HG02571 (cell line): ENCODE measurements around the gene NLK.
"Not testable (repeated sequence)": the region's sequence is repeated elsewhere in the genome, so short reads cannot be mapped to it uniquely, and the experiment has no call there.

Experiments
- ATAC-seq: cut with Tn5 transposase; IDR thresholded peaks from one replicate; pipeline ENCODE4 v1.9.1; 2021; ENCODE audit warnings: mild to moderate bottlenecking, moderate library complexity; ENCODE audit not compliant: unreplicated experiment

NLK gene

DNA sequence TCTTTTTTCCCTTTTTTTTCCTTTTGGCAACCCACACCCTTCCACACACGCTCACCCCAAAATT is at the start of gene NLK:
Gene NLK (plus strand): TSS at position 21 of the 64 bp plus-strand sequence. CDS start 197 bp downstream, outside the sequence.
- no peak for ATAC-seq

DNA sequence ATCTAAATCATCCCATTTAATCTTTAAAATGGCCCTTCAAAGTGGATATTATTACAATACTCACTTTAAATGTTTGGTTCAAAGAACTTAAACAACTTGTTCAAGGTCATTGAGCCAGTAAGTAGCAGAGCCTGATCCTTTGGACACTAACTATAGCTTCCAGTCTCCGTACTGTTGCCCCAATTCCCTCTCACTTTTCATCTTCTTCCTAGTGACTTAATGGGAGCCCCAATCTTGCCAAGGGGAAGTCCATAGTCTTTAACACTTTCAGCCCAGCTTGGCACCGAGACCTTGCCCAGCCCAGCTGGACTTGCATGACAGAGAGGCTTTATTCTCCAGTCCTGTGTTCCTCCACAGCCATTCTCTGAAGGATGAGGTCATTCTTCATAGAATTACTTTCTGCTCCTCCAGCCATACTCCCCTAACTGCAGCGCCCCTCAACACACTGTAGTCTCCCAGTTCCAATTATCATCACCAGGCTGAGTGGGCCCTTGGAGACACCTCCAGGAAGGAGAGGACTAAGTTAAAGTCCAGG is 49.2 kb upstream of the NLK start:
- no peak for ATAC-seq

DNA sequence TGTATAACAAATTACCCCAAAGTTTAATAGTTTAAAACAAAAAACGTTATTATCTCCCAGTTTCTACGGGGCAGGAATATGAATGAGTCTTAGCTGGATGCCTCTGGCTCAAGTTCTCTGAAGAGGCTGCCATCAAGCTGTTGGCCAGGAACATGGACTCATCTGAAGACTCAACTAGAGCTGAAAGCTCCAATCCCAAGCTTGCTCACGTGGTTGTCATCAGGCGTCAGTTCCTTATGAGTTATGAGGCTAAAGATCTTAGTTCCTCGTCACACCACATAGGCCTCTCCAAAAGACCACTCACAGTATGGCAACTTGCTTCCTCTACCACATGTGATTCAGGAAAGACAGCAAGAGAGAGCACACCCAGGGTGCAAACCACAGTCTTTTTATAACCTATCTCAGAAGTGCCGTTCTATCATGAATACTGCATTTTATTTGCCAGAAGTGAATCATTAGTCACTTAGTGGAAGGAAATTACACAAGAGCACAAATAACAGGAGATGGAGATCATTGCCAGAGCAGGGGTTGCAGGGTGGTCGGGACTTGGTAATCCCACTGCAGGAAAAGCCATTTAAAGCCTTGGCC is 48.7 kb upstream of the NLK start:
- no peak for ATAC-seq

DNA sequence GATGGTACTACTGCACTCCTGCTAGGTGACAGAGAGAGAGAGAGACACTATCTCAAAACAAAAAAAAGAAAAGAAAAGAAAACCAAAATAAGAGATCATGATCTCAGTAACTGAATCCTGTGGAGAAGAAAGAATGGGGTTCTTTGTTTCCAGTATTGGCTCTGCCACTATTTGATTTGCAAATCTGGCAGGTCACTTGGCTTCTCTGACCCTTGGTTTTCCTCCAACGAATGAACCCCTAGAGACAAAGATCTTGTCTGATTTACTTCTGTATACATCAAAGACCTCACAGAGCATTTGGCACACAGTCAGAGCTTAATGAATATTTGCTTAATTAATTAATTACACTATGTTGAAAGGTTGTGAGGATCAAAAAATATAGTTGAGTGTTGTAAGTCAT is 47.9 kb upstream of the NLK start:
- no peak for ATAC-seq

DNA sequence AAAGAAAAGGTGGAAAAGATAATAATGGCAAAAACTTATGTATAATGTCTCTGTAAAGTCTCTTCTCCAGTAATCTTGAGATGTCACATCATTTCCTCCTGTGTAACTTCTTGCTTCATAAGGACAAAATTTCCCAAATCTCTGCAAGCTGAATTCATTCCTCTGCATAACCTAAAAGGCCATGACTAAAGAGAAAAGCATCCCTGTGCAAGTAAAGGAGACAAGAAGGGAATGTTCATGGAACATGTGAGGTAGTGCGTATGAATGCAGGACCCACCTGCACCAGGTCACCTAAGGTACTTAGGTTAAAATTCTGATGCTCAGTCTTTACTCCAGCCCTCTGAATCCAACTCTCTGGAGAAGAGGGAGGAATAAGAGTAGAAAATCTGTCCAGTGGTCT is 46.9 kb upstream of the NLK start:
- ATAC-seq: no peak

DNA sequence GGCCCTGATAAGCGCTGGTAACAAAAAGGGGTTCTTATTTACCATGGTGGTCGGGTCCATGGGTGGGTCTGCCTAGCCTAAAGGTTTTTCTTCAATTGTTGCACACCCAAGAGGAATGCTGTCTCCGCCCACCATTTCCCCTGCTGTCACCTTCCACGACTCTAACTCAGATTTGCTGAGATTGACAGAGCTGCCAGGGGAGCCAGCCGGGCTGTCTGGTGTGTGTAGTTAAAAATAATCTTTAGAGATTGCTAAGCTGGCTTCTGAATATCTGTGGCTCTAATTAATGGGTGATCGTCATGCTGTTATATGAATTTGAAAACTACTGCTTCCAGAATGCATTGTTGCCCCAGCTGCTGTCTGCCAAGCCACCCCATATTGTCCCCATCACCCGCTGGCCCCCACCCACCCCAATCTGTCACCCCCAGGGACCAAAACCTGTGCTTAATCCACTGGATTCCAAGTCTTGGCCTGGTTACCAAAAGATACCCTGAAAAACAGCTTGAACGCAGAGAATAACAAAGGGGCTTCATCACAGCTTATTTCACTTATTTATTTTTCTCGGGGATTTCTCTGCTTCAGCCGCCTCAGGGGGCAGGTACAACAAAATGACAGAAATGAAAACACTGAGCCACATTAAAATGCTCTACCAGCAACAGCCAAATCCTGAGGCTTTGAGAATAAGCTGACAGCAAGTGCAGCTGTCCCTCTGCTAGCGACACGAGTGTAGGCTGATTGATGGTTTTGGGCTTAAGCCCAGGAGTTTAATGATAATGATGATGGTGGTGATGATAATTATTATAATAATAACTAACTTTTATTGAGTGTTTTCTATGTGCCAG is 46.1 kb upstream of the NLK start:
- no peak for ATAC-seq

DNA sequence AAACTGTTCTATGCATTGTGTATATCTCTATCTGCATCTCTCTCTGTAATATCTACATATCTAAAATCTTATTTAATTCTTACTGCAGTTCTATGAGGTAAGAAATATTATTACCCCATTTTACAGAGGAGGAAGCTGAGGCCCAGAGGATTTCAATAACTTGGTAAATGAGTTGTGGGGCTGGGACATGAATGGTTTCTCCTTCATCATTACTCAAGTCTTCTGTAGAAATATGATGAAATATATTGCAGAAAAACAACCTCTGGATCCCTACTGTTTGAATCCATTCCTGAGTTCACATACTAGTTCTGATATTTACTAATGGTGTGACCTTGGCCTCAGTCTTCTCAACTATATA is 45.5 kb upstream of the NLK start:
- no peak for ATAC-seq

DNA sequence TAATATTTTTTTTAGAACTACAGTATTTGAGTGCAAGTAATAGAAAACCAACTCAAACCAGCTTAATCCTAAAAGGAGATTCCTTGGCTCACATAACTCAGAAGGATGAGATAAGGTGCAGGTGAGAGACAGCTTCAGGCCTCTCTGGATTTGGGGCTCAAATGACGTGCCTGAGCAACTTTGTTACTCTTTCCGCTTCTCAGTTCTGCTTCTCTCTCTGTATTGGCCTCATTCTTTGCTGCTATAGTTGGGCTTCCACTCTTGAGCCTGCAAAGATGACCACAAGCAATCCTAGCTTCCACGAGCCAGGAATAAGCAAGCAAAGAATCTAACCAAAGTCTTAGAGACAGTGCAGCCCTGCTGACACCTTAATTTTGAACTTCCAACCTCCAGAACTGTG is 45.0 kb upstream of the NLK start:
- ATAC-seq: no peak

DNA sequence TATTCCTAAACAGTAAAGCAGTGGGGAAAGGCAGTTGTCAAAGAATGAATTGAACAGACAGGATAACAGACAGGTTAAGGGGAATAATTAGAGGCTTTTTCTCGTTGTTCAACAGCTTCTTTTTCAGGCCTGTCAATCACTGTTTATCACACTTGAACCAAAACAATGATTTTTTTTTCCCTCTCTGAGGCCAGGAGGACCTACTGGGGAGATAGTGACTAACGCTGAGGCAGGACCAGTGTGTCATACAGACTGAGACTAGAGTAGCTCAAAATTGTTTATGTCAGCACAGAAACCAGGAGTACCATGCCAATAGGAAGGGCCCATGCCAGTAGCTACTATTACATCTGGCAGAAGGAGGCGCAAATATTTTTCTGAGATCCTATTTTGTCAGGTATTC is 41.3 kb upstream of the NLK start:
- no peak for ATAC-seq

DNA sequence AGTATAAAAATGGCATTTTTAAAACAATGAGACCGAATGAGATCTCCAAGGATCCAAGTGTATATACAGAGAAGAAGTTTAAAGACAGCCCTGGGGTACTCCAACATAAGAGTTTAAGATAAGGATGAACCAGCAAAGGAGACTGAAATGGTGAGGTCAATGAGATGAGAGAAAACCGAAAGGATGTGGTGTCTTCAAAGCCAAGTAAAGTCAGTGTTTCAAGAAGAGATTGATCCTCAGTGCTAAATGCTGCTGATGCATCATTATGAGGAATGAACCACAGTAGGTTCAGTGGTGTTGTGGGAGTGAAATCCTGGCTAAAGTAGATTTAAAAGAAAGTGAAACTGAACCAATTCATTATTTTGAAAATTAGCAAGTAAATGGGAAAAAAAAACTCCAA is 38.1 kb upstream of the NLK start:
- no peak for ATAC-seq

DNA sequence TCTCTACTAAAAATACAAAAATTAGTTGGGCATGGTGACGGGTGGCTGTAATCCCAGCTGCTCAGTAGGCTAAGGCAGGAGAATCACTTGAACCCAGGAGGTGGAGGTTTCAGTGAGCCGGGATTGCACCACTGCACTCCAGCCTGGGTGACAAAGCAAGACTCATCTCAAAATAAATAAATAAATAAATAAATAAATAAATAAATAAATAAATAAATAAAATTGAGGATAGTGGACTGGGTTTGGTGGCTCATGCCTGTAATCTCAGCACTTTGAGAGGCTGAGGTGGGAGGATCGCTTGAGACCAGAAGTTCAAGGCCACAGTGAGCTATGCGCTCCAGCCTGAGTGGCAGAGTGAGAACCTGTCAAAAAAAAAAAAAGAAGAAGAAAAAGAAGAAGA is 34.6 kb upstream of the NLK start:
- ATAC-seq: not testable (repeated sequence)

DNA sequence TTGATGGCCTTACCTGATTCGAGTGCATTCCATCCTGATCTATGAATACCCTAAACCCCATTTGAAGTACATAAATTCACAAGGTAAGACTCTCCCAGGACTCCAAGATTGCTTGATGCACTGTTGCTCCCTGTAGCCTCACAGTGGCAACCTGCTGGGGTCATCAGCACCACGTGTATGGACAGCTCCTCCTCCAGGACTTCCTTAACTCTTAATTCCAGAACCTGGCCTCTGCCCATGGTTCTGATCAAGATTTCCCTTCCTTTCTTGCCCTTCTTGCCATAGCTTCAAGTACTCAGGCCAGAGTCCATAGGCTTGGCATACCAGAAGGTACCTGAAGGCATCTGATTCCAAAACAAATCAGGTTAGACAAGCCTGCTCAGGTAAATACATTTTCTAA is 34.0 kb upstream of the NLK start:
- ATAC-seq: no peak

DNA sequence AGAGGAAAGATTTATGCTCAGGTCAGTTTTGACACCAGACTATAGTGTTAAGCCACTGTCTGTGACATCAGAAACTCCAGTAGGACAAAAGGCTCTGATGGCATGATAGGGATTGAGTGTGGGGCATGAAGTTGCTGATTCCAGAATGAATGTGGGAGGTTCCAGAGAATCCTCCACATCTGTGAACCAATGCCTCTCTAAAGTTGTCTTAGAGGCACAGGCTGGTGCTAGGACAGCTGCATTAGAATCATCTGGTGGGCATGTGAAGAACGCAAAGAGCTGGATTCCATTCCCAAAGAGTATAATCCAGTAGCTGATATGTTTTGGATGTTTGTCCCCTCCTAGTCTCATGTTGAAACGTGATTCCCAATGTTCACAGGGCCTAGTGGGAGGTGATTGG is 32.1 kb upstream of the NLK start:
- ATAC-seq: no peak

DNA sequence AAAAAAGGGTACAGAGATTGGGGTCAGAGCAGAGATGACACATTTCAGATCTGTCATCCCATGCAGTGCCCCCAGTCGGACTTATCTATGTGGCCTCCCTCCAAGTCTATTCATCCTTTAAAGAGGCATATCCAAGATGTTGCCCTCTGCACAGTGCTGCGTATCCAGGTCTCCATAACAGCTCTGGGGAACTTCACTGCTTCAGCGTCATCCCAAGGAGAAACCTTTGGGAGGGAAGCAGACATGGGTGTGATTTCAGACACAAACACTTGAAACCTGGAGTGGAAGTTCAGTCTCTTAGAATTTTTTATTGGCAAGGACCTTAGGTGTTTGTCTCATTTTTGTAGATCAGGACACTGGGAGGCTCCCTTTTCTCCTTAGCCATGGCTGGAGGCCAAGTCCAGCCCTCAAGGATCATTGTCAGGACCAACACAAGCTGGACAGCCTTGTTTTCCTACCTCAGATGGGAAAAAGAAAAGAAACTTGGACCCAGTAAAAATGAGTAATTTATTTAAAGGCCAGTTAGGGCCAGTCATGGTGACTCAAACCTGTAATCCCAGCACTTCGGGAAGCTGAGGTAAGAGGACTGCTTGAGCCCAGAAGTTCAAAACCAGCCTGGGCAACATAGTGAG is 23.9 kb upstream of the NLK start:
- no peak for ATAC-seq

DNA sequence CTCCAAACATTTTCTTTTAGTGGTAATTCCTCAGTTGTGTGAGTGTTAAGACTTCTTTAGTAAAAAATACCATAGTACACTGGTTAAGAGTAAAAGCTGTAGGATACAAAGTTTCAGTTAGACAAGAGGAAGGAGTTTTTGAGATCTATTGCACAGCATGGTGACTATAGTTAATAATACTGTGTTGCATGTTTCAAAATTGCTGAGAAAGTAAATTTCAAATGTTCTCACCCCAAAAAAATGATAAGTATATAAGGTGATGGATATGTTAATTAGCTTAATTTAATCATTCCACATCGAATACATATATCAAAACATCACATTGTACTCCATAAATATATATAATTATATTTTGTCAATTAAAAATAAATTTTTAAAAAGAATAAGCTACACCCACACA is 22.0 kb upstream of the NLK start:
- ATAC-seq: no peak

DNA sequence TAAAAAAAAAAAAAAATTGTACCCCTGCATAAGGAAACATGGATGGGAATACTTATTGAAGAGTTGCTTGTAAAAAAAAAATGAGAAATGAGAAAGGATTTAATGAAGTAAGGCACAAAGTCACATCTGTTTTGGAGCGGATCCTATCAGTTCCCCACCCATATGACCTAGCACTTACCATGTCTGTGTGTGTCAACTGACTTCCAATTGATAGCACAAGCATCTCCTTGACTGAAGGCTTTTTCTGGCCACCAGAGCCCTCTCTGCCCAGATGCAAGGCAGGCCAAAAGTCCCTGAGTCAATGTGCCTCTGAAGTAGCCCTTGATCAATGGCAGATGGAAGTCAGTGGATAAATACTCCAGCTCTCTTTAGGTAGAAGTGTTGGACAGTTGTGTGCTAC is 13.4 kb upstream of the NLK start:
- no peak for ATAC-seq

DNA sequence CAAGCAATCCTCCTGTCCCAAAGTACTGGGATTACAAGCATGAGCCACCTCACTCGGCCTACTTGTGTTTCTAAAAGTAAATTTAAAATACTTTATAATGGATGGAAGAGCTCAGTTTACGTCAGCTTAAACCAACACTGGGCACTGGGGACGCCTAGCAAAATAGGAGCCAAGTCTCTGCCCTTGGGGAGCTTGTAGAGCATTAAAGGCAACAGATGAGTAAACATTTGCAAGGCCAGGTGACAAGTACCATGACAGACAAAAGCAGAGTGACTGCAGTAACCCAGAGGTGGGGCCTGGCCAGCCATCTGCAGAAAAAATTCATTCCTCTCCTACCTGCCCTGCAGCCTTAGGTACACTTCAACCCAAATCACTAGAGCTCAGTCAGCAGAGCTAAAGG is 12.1 kb upstream of the NLK start:
- no peak for ATAC-seq

DNA sequence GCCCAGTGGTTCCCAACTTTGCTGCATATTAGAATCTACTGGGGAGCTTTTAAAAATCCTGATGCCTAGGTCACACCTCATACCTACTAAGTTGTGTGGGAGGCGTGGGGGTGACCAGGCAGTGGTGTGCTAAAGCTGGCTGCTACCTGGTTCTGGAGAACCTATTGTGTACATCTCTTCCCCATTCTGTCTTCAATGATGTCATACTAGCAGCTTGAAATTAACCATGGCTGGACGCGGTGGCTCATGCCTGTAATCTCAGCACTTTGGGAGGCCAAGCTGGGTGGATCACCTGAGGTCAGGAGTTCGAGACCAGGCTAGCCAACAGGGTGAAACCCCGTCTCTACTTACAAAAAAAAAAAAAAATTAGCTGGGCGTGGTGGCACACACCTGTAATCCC is 11.3 kb upstream of the NLK start:
- no peak for ATAC-seq

DNA sequence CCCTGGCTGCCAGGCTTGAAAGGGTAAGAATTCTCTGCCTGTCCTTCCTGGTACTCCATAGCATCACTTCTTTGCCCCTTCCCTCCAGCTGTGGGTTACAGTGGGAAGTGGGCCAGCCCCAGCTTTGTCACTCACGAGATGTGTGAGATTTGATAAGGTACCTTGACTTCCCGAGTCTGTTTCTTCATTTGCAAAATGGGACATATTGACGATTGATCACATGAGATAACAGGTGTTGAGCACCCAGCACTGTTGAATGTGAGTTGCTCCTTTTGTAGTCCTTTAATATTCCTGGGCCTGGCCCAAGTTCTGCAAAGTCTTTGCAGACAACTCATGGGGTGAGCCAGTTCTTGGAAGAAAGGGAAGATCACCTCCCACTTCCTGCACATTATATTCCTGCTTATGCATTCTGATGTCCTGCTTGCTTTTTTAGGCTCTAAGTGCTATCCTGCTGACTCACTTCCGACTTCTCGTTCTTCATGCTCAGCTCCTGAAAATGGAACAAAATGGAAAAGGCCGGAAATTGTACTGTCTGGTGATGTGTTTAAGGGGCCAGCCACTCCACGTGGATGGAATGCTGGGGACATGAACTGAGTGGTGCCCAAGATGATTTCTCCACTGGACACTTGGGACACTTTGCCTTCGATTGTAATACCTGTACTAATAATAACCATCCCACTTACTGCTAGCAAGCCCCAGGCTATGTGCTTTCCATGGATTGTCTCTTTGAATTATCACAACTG is 8.3 kb upstream of the NLK start:
- no peak for ATAC-seq

DNA sequence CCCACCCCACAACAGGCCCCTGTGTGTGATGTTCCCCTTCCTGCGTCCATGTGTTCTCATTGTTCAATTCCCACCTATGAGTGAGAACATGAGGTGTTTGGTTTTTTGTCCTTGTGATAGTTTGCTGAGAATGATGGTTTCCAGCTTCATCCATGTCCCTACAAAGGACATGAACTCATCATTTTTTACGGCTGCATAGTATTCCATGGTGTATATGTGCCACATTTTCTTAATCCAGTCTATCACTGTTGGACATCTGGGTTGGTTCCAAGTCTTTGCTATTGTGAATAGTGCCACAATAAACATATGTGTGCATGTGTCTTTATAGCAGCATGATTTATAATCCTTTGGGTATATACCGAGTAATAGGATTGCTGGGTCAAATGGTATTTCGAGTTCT is 7.0 kb upstream of the NLK start:
- ATAC-seq: not testable (repeated sequence)

DNA sequence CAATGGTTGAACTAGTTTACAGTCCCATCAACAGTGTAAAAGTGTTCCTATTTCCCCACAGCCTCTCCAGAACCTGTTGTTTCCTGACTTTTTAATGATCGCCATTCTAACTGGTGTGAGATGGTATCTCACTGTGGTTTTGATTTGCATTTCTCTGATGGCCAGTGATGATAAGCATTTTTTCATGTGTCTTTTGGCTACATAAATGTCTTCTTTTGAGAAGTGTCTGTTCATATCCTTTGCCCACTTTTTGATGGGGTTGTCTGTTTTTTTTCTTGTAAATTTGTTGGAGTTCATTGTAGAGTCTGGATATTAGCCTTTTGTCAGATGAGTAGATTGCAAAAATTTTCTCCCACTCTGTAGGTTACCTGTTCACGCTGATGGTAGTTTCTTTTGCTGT is 6.6 kb upstream of the NLK start:
- not testable (repeated sequence) for ATAC-seq

DNA sequence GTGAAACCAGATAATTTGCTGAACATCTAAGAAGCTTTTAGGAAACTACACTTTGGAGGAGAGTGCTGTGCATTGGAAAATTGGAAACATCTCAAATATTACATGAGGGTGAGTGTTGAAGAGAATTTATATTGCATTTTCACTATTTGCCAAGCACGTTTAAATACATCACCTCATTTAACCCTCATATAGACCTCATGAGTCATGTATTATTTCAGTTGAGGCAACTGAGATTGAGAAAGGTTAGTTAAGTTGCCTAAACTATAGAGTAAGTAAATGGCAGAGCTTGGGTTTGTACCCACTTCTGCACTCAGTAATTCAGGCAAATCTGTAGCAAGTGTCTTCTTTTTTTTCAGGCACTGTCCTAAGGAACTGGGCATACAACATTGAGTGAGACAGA is 3.7 kb upstream of the NLK start:
- ATAC-seq: no peak
